Middle frontal gyrus (tissue), 1 donor: ENCODE results near the gene OSBPL1A.
A peak's percentile ranks its signal among the peaks of the same experiment; 100 is the strongest.

Experiments
- DNase-seq: peaks from one replicate; pipeline ENCODE4 v3.0.0-alpha.2; 2015; ENCODE audit warnings: low spot score; ENCODE audit errors: extremely low spot score

Gene OSBPL1A

GRCh38 chr18:24227977-24228666, 169.5 kb downstream of the OSBPL1A start:
- no peak for DNase-seq

DNA sequence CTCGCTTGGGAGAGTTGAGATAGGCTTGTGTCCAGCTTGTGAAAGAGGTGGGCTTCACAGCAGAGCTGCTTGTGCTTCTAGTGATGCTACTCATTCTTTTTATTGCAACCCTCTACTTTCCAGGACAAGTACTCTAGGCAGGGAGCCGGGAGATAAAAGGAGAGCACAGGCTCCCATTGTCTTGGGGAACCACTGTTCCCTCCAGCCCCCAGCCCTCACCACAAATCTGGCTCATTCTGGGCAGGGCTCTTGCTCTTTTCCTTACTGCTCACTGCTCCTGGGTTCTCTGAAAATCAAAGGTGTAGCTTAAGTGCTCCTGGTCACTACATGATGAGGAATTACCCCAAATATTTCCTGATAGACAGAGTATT, 177.3 kb downstream of the OSBPL1A start:
- DNase-seq, result no peak

- no peak for DNase-seq
Observed at GRCh38 chr18:24219561-24220317, 177.9 kb downstream of the OSBPL1A start.

DNA sequence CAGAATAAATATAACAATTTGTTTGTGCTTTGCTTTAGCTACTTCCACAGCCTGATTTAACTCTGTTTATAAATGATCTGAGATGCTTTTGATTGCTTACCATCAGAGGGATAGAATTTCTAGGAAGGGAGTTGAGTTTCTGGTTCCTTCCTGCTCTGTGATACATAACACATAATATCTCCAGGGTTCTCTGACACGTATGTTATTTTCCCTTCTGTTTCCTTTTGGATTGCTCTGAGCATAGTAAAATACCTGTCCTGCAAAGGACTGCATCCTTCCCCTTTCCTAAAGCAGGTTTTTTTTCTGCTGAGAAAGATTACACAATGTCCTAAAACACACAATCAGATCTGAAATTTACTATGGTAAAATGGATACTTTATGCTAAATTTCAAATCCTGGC, 182.7 kb downstream of the OSBPL1A start:
- no peak for DNase-seq

- no peak for DNase-seq
Observed at GRCh38 chr18:24214144-24214543, 183.5 kb downstream of the OSBPL1A start.

GRCh38 chr18:24212939-24213338, 184.7 kb downstream of the OSBPL1A start:
- DNase-seq, result no peak

DNA sequence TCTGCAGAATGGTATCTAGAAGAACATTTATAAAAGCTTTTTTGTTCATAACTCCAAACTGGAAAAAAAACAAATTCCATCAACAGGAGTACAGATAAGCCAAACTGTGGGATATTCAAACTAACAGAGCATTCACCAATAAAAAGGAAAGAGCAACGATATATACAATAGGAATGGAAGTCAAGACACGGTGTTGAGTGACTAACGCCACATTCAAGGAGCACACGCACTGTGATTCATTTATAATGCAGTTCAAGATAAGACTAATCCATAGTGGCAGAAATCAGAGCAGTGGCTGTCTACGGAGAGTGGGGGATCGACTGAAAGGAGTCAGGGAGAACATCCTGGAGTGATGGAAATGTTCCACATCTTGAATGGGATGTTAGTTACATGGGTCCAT, 188.1 kb downstream of the OSBPL1A start:
- DNase-seq, result no peak

GRCh38 chr18:24208270-24209035, 189.2 kb downstream of the OSBPL1A start:
- no peak for DNase-seq

DNA sequence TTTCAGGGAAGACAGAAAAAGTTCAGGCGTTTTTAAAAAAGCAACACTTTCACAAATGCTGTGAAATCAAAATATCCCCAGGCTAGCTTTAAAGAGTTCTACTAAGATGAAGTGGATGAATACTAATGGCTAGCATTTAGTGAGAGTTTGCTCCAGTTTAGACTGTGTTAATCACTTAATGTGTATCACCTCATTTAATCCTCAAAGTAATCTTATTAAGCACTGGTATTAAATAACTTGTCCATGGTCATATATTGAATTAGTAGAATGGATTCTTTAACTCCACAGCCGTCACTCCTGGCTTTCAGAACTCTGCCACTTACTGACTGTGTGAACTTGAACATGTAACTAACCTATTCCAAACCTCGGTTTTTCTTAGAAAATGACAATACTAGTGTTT, 192.7 kb downstream of the OSBPL1A start:
- no peak for DNase-seq

- DNase-seq, result no peak
Observed at GRCh38 chr18:24201699-24202687, 195.6 kb downstream of the OSBPL1A start.

- DNase-seq, result peak; percentile 62
Observed at GRCh38 chr18:24200494-24201290, 196.9 kb downstream of the OSBPL1A start.

DNA sequence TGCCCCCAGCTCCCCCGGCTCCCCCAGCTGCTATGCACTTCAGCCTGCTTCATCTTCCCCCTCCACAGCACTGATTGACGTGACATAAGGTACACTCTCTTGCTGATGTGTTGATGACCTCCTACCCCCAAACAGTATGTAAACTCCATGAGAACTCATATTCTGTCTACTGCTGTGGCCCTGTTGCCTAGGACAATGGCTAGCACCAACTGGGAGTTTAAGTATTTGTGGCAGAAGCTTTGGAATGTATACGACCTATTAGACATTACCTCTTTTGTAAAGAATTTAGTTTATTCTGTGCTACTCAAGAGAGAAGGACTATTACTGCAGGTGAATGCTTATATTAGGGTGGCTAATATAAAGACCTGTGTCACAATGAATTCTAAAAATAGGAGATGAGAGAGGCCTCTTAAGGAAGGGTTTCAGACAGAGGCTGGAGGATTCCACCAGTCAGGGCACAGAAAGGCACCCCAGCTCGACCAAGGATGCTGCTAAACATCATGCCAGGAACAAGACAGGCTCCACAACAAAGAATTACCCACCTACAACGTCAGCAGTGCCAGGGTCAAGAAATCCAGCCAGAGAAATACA, 198.2 kb downstream of the OSBPL1A start:
- DNase-seq, result no peak

DNA sequence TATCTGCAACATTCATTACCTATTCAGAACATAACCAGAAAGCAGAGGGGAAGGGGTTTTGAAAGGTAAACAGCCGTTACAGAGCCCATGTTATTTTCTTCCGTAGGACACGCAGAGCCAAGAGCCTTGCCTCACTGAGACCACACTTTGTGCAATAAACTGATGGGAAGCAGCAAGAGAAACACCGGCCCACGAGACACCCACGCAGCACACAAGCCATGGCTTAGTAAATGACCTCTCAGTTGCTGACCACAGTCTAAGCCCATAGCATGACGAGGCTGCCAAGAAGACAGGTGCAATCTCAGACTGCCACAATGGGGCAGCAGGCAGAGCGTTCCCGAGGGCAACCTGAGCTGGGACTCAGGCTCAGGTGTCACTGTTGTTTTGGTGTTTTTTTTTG, 199.2 kb downstream of the OSBPL1A start:
- DNase-seq, result no peak

DNA sequence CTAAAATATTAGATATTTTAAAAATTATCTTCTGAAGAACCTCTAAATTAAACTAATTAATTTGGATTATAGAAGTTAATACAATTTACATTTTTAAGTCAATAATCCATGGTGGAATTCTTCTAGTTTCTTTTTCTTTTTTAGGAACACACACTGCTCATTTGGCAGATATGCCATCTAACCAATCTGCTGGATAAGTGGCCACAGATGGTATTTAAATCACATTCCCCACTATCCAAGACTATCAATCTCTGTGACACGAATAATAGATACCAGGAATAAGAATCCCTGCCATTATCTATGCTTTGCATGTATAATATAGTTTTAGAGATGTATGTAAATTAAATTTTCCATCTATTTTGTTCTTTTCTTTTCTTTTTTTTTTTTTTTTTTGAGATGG, 200.2 kb downstream of the OSBPL1A start:
- no peak for DNase-seq

- no peak for DNase-seq
Observed at GRCh38 chr18:24196764-24197163, 200.9 kb downstream of the OSBPL1A start.

- no peak for DNase-seq
Observed at GRCh38 chr18:24195296-24196053, 202.1 kb downstream of the OSBPL1A start.

- DNase-seq, result no peak
Observed at GRCh38 chr18:24190590-24190989, 207.0 kb downstream of the OSBPL1A start.

GRCh38 chr18:24189664-24190346, 207.8 kb downstream of the OSBPL1A start:
- no peak for DNase-seq
